Measurements from ENCODE around the gene HFE. TPM values are rescaled to one million over a fixed set of nuclear protein-coding genes. Genes with fewer than 3 reads are reported as not detected.

HFE gene
- total and polyA plus RNA-seq, 2 of the 13 experiments (the other 11 are each of a cell fraction or from before 2014, with no cell fraction given): 3.7 to 6.3 TPM

- TF ChIP-seq ZNF607 (CRISPR knock-in tag; IDR thresholded peaks at IDR 0.05; ENCODE audit: borderline replicate concordance): 0 out of 2 replicates have a peak, but pooled peaks have one; percentile 73
- TF ChIP-seq IRF2 (CRISPR knock-in tag; IDR thresholded peaks at IDR 0.05): no peak; the same call in 1 of the 2 replicates
- TF ChIP-seq PCBP2 (optimal IDR thresholded peaks at IDR 0.05; ENCODE audit: low read depth, low read length, poor library complexity, severe bottlenecking): no peak
- TF ChIP-seq ZNF569 (CRISPR knock-in tag; IDR thresholded peaks at IDR 0.05; ENCODE audit: borderline replicate concordance): 0 out of 2 replicates have a peak, but pooled peaks have one; percentile 64
- no peak; the same call in 1 of the 2 replicates for TF ChIP-seq ZNF432 (CRISPR knock-in tag; IDR thresholded peaks at IDR 0.05; ENCODE audit: borderline replicate concordance)
- TF ChIP-seq THAP8 (CRISPR knock-in tag; IDR thresholded peaks at IDR 0.05; ENCODE audit: borderline replicate concordance): no peak; the same call in 1 of the 2 replicates
- TF ChIP-seq ZNF790 (CRISPR knock-in tag; IDR thresholded peaks at IDR 0.05; ENCODE audit: borderline replicate concordance): peak; percentile 60; the same call in 1 of the 2 replicates
- TF ChIP-seq ZNF17 (CRISPR knock-in tag; IDR thresholded peaks at IDR 0.05): no peak
- TF ChIP-seq ZNF234 (CRISPR knock-in tag; conservative IDR thresholded peaks at IDR 0.05): peak; percentile 77; the same call in 1 of the 2 replicates
- peak; percentile 54; the same call in 1 of the 2 replicates for TF ChIP-seq ETS1 (CRISPR knock-in tag; IDR thresholded peaks at IDR 0.05)
- no peak for TF ChIP-seq HMGA1 (CRISPR knock-in tag; conservative IDR thresholded peaks at IDR 0.05)
- TF ChIP-seq ZUFSP (CRISPR knock-in tag; IDR thresholded peaks at IDR 0.05; ENCODE audit: borderline replicate concordance): peak; percentile 96
- peak; percentile 30; the same call in 1 of the 2 replicates for TF ChIP-seq ZNF256 (CRISPR knock-in tag; conservative IDR thresholded peaks at IDR 0.05)
- TF ChIP-seq JDP2 (CRISPR knock-in tag; IDR thresholded peaks at IDR 0.05; ENCODE audit: borderline replicate concordance): peak; percentile 89; the same call in 1 of the 2 replicates
- peak; percentile 99 for TF ChIP-seq RBM22 (optimal IDR thresholded peaks at IDR 0.05; ENCODE audit: low read length)
- TF ChIP-seq NFE2L1 (CRISPR knock-in tag; IDR thresholded peaks at IDR 0.05; ENCODE audit: borderline replicate concordance): peak; percentile 68; the same call in 1 of the 2 replicates
- peak; percentile 62; the same call in 1 of the 2 replicates for TF ChIP-seq RORA (CRISPR knock-in tag; IDR thresholded peaks at IDR 0.05)
- peak; percentile 92 for TF ChIP-seq ZGPAT (CRISPR knock-in tag; IDR thresholded peaks at IDR 0.05)
- TF ChIP-seq HOMEZ (CRISPR knock-in tag; IDR thresholded peaks at IDR 0.05; ENCODE audit: low read depth): peak; percentile 9; the same call in 1 of the 2 replicates
- 0 out of 2 replicates have a peak, but pooled peaks have one; percentile 77 for TF ChIP-seq PREB (CRISPR knock-in tag; IDR thresholded peaks at IDR 0.05)
Measured at GRCh38 chr6:26055719-26056582, 31.3 kb upstream of the HFE start (continued).
